GM19463 (cell line): ENCODE results near the gene PARK7.

Source experiments
- ATAC-seq: cut with Tn5 transposase; IDR thresholded peaks from one replicate; pipeline ENCODE4 v1.9.1; 2021; ENCODE audit warnings: mild to moderate bottlenecking, moderate library complexity; ENCODE audit not compliant: unreplicated experiment

PARK7 gene

GRCh38 chr1:8021676-8022266, 60.3 kb downstream of the PARK7 start:
- ATAC-seq = no peak

- no peak for ATAC-seq
These were observed 61.1 kb downstream of the PARK7 start for GRCh38 chr1:8022395-8023286.

GRCh38 chr1:8023287-8023994, 61.9 kb downstream of the PARK7 start:
- ATAC-seq = no peak

- no peak for ATAC-seq
These were observed 62.4 kb downstream of the PARK7 start for GRCh38 chr1:8023995-8024313.

- no peak for ATAC-seq
These were observed 62.8 kb downstream of the PARK7 start for GRCh38 chr1:8024329-8024728.

- ATAC-seq = no peak
These were observed 63.7 kb downstream of the PARK7 start for GRCh38 chr1:8025061-8025670.

GRCh38 chr1:8025671-8026144, 64.2 kb downstream of the PARK7 start:
- peak; percentile 23 for ATAC-seq

- peak; percentile 93 for ATAC-seq
These were observed 64.9 kb downstream of the PARK7 start, which contains the start of gene ERRFI1 for GRCh38 chr1:8026153-8026975. ERRFI1 (minus strand) TSS chr1:8026309; CDS start chr1:8015619, 10,690 bp downstream.

- ATAC-seq = no peak
These were observed 65.7 kb downstream of the PARK7 start for GRCh38 chr1:8026976-8027747.

- no peak for ATAC-seq
These were observed 66.4 kb downstream of the PARK7 start for GRCh38 chr1:8027748-8028570.

- ATAC-seq = no peak
These were observed 67.0 kb downstream of the PARK7 start for GRCh38 chr1:8028571-8028910.

GRCh38 chr1:8031176-8031785, 69.8 kb downstream of the PARK7 start:
- ATAC-seq = no peak

GRCh38 chr1:8032366-8032910, 70.9 kb downstream of the PARK7 start:
- no peak for ATAC-seq

- no peak for ATAC-seq
These were observed 71.8 kb downstream of the PARK7 start for GRCh38 chr1:8033322-8033721.
